Mesenchymal stem cell (in vitro differentiated cells and primary cell): Measurements from ENCODE around the gene IL10.

Experiments
- DNase-seq: peaks from one replicate; pipeline ENCODE4 v3.0.0-alpha.2; 2013
- H2AFZ ChIP-seq: one replicate; pipeline ENCODE4 v1.6.1; 2013; ENCODE audit warnings: low read depth, mild to moderate bottlenecking, control low read depth, inconsistent platforms, low read length, moderate library complexity
- H2AK5ac ChIP-seq: 2 replicates; pipeline ENCODE4 v1.6.1; 2013; ENCODE audit warnings: low read length, moderate library complexity, mild to moderate bottlenecking, inconsistent platforms; ENCODE audit not compliant: severe bottlenecking
- H2BK120ac ChIP-seq: one replicate; pipeline ENCODE4 v1.6.1; 2013; ENCODE audit warnings: low read depth, mild to moderate bottlenecking, inconsistent platforms, low read length, moderate library complexity
- H2BK12ac ChIP-seq, 2 experiments: one replicate each; pipeline ENCODE4 v1.6.1; 2013; ENCODE audit warnings: inconsistent platforms in 2 of 2, low read length in 2 of 2, mild to moderate bottlenecking in 2 of 2, moderate library complexity in 2 of 2, control low read depth in 1 of 2
- H2BK15ac ChIP-seq: one replicate; pipeline ENCODE4 v1.6.1; 2013; ENCODE audit warnings: mild to moderate bottlenecking, low read depth, inconsistent platforms; ENCODE audit not compliant: poor library complexity, severe bottlenecking
- H2BK5ac ChIP-seq: 2 replicates; pipeline ENCODE4 v1.6.1; 2013; ENCODE audit warnings: low read depth, mild to moderate bottlenecking, low read length, control low read depth, inconsistent platforms; ENCODE audit not compliant: poor library complexity, severe bottlenecking
- H3K14ac ChIP-seq, 2 experiments: one replicate each; pipeline ENCODE4 v1.6.1; 2013; ENCODE audit warnings: inconsistent platforms in 2 of 2, low read length in 2 of 2, control low read depth in 1 of 2, mild to moderate bottlenecking in 1 of 2, moderate library complexity in 1 of 2
- H3K18ac ChIP-seq, 2 experiments: one replicate each; pipeline ENCODE4 v1.6.1; 2013; ENCODE audit warnings: inconsistent platforms in 2 of 2, low read length in 2 of 2, control low read depth in 1 of 2, low read depth in 1 of 2, mild to moderate bottlenecking in 1 of 2
- H3K23ac ChIP-seq, 2 experiments: one replicate each; pipeline ENCODE4 v1.6.1; 2013; ENCODE audit warnings: inconsistent platforms in 2 of 2, low read length in 2 of 2, mild to moderate bottlenecking in 2 of 2, moderate library complexity in 2 of 2, control low read depth in 1 of 2
- H3K27ac ChIP-seq: 2 replicates; pipeline ENCODE4 v1.5.1; 2013; ENCODE audit warnings: mild to moderate bottlenecking, moderate library complexity, low read length, control low read depth, inconsistent platforms; ENCODE audit not compliant: poor library complexity, severe bottlenecking
- H3K27me3 ChIP-seq, 2 experiments: 2 replicates each; pipeline versions ENCODE4 v1.6.1 to v1.7.0; 2013; ENCODE audit warnings: low read length in 2 of 2, mild to moderate bottlenecking in 2 of 2, moderate library complexity in 2 of 2, control low read depth in 1 of 2, inconsistent platforms in 1 of 2; ENCODE audit not compliant: control insufficient read depth in 1 of 2, insufficient read depth in 1 of 2
- H3K36me3 ChIP-seq, 2 experiments: 2 replicates each; pipeline versions ENCODE4 v1.6.1 to v1.7.0; 2013; ENCODE audit warnings: low read length in 2 of 2, control low read depth in 1 of 2, inconsistent platforms in 1 of 2, low read depth in 1 of 2, mild to moderate bottlenecking in 1 of 2; ENCODE audit not compliant: insufficient read depth in 2 of 2, control insufficient read depth in 1 of 2
- H3K4ac ChIP-seq, 2 experiments: one replicate each; pipeline ENCODE4 v1.6.1; 2013; ENCODE audit warnings: inconsistent platforms in 2 of 2, low read length in 2 of 2, mild to moderate bottlenecking in 2 of 2, moderate library complexity in 2 of 2, control low read depth in 1 of 2, low read depth in 1 of 2
- H3K4me1 ChIP-seq: 2 replicates; pipeline ENCODE4 v1.6.1; 2013; ENCODE audit warnings: low read depth, low read length, control low read depth; ENCODE audit not compliant: control insufficient read depth, insufficient read depth
- H3K4me2 ChIP-seq: 2 replicates; pipeline ENCODE4 v1.6.1; 2013; ENCODE audit warnings: low read length, mild to moderate bottlenecking, inconsistent platforms; ENCODE audit not compliant: poor library complexity, severe bottlenecking
- H3K4me3 ChIP-seq, 2 experiments: 2 replicates each; pipeline versions ENCODE4 v1.5.1 to v1.7.0; 2013; ENCODE audit warnings: low read length in 2 of 2, mild to moderate bottlenecking in 2 of 2, control low read depth in 1 of 2, low read depth in 1 of 2; ENCODE audit not compliant: insufficient read depth in 1 of 2
- H3K79me1 ChIP-seq: replicated peaks from 2 replicates; pipeline ENCODE4 v1.6.1; 2013; ENCODE audit warnings: mild to moderate bottlenecking, control low read depth, low read length, inconsistent platforms; ENCODE audit not compliant: poor library complexity, severe bottlenecking
- H3K9ac ChIP-seq: 2 replicates; pipeline ENCODE4 v1.7.0; 2013; ENCODE audit warnings: mild to moderate bottlenecking, low read length, moderate library complexity
- H3K9me3 ChIP-seq: 2 replicates; pipeline ENCODE4 v1.7.0; 2013; ENCODE audit warnings: mild to moderate bottlenecking, low read length; ENCODE audit not compliant: control insufficient read depth
- H4K8ac ChIP-seq: one replicate; pipeline ENCODE4 v1.6.1; 2013; ENCODE audit warnings: inconsistent platforms, mild to moderate bottlenecking, low read length, moderate library complexity
- H4K91ac ChIP-seq: one replicate; pipeline ENCODE4 v1.6.1; 2013; ENCODE audit warnings: mild to moderate bottlenecking, low read length, inconsistent platforms
- WGBS: methylation state at CpG from one replicate; pipeline ENCODE4 v1.1.7; 2013; ENCODE audit warnings: mixed read lengths; 5-methylcytosine and 5-hydroxymethylcytosine counted together

Gene IL10

GRCh38 chr1:206788487-206789050, 16.3 kb upstream of the IL10 start:
- no peaks in the 10 kb centered on the region for H3K79me1 ChIP-seq
- H3K27me3 ChIP-seq, result peaks cover 13 to 20% of the 10 kb centered on the region in 2 experiments
- peaks cover 5% of the 10 kb centered on the region for H3K4me1 ChIP-seq
- H4K8ac ChIP-seq, result no peak overlapping the region
- no peak overlapping the region for H3K27ac ChIP-seq
- no peak overlapping the region for H2BK120ac ChIP-seq
- no peak overlapping the region for H2BK5ac ChIP-seq
- H3K4ac ChIP-seq, result no peak overlapping the region
- no peaks in the 10 kb centered on the region for H3K9me3 ChIP-seq
- no peak overlapping the region for H3K18ac ChIP-seq
- no peak overlapping the region for H2AFZ ChIP-seq
- H4K91ac ChIP-seq, result no peak overlapping the region
- H3K4me3 ChIP-seq, result no peak overlapping the region
- WGBS, result 100% methylated on average over 2 of the region's 3 CpGs
- H2BK15ac ChIP-seq, result no peak overlapping the region
- no peak overlapping the region for H3K4me2 ChIP-seq
- H3K14ac ChIP-seq, result no peak overlapping the region
- H3K23ac ChIP-seq, result no peak overlapping the region
- DNase-seq, result no peak
- peak overlapping the region in 1 of 2 experiments; percentile 61 for H2BK12ac ChIP-seq
- H2AK5ac ChIP-seq, result no peak overlapping the region
- no peak overlapping the region for H3K9ac ChIP-seq
- H3K36me3 ChIP-seq, result no peaks in the 10 kb centered on the region

- no peak for DNase-seq
- Histone ChIP-seq H3K4me2 (no peak overlapping the region), H2BK120ac (no peak overlapping the region), H3K4me3 (no peak overlapping the region), H3K4me1 (peaks cover 3% of the 10 kb centered on the region), H3K27me3 (peaks cover 13 to 20% of the 10 kb centered on the region in 2 experiments), H3K9me3 (no peaks in the 10 kb centered on the region), H3K14ac (no peak overlapping the region), H2BK5ac (no peak overlapping the region), H3K9ac (no peak overlapping the region), H3K23ac (no peak overlapping the region), H2AK5ac (no peak overlapping the region), H4K8ac (no peak overlapping the region), H3K36me3 (no peaks in the 10 kb centered on the region), H2BK12ac (no peak overlapping the region), H3K27ac (no peak overlapping the region), H4K91ac (no peak overlapping the region), H3K79me1 (no peaks in the 10 kb centered on the region), H2BK15ac (no peak overlapping the region), H2AFZ (no peak overlapping the region), H3K18ac (no peak overlapping the region), H3K4ac (no peak overlapping the region)
- WGBS, result 84% methylated on average over 5 of the region's 5 CpGs
Measured at GRCh38 chr1:206787891-206788290, 15.6 kb upstream of the IL10 start.

- no peak overlapping the region for H4K91ac ChIP-seq
- H2BK5ac ChIP-seq, result no peak overlapping the region
- no peak overlapping the region for H3K4me2 ChIP-seq
- no peak overlapping the region for H2BK15ac ChIP-seq
- H2BK120ac ChIP-seq, result no peak overlapping the region
- H2BK12ac ChIP-seq, result no peak overlapping the region
- no peak overlapping the region for H3K9ac ChIP-seq
- H3K4me1 ChIP-seq, result no peaks in the 10 kb centered on the region
- peaks cover 13 to 23% of the 10 kb centered on the region in 2 experiments for H3K27me3 ChIP-seq
- H3K18ac ChIP-seq, result no peak overlapping the region
- H3K23ac ChIP-seq, result no peak overlapping the region
- H4K8ac ChIP-seq, result no peak overlapping the region
- WGBS, result 88% methylated on average over 5 of the region's 5 CpGs
- no peaks in the 10 kb centered on the region for H3K79me1 ChIP-seq
- no peaks in the 10 kb centered on the region for H3K36me3 ChIP-seq
- no peak overlapping the region for H3K4me3 ChIP-seq
- H2AFZ ChIP-seq, result no peak overlapping the region
- no peak overlapping the region for H3K27ac ChIP-seq
- no peak overlapping the region for H3K14ac ChIP-seq
- no peak overlapping the region for H3K4ac ChIP-seq
- no peaks in the 10 kb centered on the region for H3K9me3 ChIP-seq
- no peak overlapping the region for H2AK5ac ChIP-seq
- no peak for DNase-seq
Measured at GRCh38 chr1:206786212-206786886, 14.1 kb upstream of the IL10 start.

GRCh38 chr1:206785182-206785765, 13.0 kb upstream of the IL10 start:
- no peak overlapping the region for H2AFZ ChIP-seq
- H3K36me3 ChIP-seq, result no peaks in the 10 kb centered on the region
- H3K9ac ChIP-seq, result no peak overlapping the region
- no peak overlapping the region for H3K4me3 ChIP-seq
- no peak overlapping the region for H3K18ac ChIP-seq
- no peaks in the 10 kb centered on the region for H3K79me1 ChIP-seq
- H2AK5ac ChIP-seq, result no peak overlapping the region
- no peak overlapping the region for H3K4me2 ChIP-seq
- no peak overlapping the region for H2BK15ac ChIP-seq
- 79% methylated on average over 4 of the region's 4 CpGs for WGBS
- H3K9me3 ChIP-seq, result no peaks in the 10 kb centered on the region
- no peak overlapping the region for H3K14ac ChIP-seq
- no peak overlapping the region for H3K27ac ChIP-seq
- H3K23ac ChIP-seq, result no peak overlapping the region
- peaks cover 13 to 23% of the 10 kb centered on the region in 2 experiments for H3K27me3 ChIP-seq
- no peak overlapping the region for H4K8ac ChIP-seq
- no peak overlapping the region for H3K4ac ChIP-seq
- no peak overlapping the region for H2BK5ac ChIP-seq
- DNase-seq, result no peak
- H2BK120ac ChIP-seq, result no peak overlapping the region
- H2BK12ac ChIP-seq, result no peak overlapping the region
- no peak overlapping the region for H4K91ac ChIP-seq
- no peaks in the 10 kb centered on the region for H3K4me1 ChIP-seq
